ENCODE data around the gene AKAP11.

AKAP11 gene

GRCh38 chr13:42274386-42275097 lies 2.6 kb downstream of the AKAP11 start:
- no peak for DNase-seq

- no peak for DNase-seq
These were observed 3.1 kb downstream of the AKAP11 start for GRCh38 chr13:42275098-42275471.

DNA sequence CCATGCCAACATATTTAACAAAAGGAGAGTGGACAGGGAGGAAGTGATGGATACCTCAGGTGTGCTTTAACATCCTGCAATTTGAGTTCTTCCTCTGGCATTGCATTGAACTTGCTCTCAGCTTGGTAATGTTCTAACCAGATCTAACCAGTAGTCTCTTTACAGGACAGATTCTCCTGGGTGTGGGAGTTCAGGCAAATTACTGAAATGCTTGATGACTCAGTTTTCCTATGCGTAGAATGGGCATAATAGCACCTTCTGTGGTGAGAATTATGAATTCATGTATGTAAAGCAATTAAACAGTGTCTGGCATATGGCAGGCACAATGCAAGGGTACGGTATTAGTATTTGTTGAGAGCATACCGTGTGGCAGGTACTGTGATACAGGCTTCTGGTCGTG lies 3.6 kb downstream of the AKAP11 start:
- no peak for DNase-seq

DNA sequence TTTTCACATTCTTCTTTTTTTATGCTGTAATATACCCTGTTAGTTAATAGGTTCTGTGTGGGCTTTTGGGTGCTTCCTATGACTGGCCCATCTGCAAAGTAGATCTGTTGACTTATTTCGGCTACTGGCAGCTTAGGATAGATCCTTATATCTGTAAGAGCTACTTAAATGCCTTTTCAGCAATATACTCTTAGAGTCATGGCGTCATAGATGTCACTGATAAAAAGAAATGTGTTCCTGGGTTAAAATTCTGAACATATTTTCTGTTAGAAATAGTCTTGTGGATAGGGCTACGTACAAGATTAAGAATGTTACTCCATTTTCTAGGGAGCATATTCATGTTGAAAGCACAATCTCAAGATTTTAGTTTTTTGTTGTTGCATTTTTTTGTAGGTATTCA lies 4.7 kb downstream of the AKAP11 start:
- DNase-seq, result no peak

- no peak for DNase-seq
These were observed 5.8 kb downstream of the AKAP11 start for GRCh38 chr13:42277618-42278276.

DNA sequence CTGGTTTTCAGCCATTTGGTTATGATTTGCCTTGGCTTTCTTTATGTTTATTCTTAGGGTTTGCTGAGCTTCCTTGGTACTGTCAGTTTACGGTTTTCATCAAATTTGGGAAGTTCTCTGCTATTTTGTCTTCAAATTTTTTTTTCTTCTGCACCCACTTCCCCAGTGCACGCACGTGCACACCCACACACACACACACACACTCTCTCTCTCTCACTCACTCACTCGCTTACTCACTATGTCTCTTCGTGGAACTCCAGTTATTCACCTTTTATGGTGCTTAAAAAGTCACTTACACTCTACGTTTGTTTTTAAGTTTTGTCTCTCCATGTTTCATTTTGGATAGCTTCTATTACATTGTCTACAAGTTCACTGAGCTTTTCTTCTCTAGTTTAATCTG lies 7.1 kb downstream of the AKAP11 start:
- DNase-seq, result no peak

DNA sequence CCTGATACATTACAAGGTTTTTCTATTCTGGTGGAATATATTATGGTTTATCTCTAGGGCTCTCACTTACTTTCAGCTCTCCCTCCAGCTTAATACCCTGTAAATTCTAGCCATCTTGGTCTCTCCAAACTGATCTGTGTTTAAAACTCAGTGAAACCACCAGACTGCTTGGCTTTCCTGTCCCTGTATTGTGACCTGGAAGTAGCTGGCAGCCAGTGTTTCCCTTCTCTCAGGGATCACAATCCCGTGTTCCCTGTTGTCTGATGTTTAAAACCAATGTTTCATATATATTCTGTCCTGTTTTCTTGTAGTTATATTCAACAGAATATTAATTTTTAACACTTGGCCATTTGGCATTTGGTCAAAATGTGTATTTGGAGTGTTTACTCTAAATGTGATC lies 8.0 kb downstream of the AKAP11 start:
- DNase-seq, result no peak

GRCh38 chr13:42280537-42280936 lies 8.6 kb downstream of the AKAP11 start:
- no peak for DNase-seq

- DNase-seq, result no peak
These were observed 11.6 kb downstream of the AKAP11 start for GRCh38 chr13:42283574-42283973.

GRCh38 chr13:42284068-42284467 lies 12.1 kb downstream of the AKAP11 start:
- DNase-seq, result no peak

DNA sequence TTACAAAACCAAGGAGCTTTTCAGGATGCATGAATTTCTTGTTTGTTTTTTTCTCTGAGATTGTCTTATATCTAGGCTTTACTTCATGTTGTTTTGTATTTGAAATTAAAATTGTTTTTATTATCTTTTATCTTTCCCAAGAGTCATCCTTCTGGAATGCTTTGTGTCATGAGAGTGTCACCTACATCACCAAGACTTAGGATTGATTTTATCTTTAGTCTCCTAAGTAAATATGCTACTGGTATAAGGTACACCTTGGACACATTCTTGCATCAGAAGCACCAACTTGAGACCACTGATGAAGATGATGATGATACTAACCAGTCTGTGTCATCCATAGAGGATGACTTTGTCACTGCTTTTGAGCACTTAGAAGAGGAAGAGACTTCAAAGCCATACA lies 26.4 kb downstream of the AKAP11 start:
- DNase-seq, result no peak

- DNase-seq, result no peak
These were observed 33.6 kb downstream of the AKAP11 start for GRCh38 chr13:42305503-42305902.

GRCh38 chr13:42307461-42307860 lies 35.5 kb downstream of the AKAP11 start:
- DNase-seq, result no peak

GRCh38 chr13:42312817-42313431 lies 41.0 kb downstream of the AKAP11 start:
- DNase-seq, result no peak

- DNase-seq, result no peak
These were observed 46.6 kb downstream of the AKAP11 start for GRCh38 chr13:42318570-42318969.

DNA sequence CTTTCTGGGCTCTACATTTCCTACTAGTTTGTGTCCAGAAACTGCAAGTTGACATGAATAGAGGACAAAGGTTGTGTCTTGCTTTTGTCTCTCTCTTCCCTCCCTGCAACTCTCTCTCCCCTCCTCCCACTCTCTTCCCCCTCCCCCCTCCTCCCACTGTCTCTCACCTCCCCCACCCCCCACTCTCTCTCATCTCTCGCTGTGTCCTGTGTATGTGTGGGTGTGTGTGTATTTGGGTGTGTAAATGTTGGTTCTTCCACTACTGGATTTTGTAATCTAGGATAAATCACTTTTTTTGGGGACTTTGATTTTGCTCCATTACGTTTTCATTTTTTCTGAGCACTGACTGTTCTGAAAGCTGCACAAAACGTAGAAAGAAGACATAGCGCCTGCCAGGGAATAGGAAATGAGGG lies 48.4 kb downstream of the AKAP11 start:
- no peak for DNase-seq

GRCh38 chr13:42322806-42323205 lies 50.9 kb downstream of the AKAP11 start:
- no peak for DNase-seq

DNA sequence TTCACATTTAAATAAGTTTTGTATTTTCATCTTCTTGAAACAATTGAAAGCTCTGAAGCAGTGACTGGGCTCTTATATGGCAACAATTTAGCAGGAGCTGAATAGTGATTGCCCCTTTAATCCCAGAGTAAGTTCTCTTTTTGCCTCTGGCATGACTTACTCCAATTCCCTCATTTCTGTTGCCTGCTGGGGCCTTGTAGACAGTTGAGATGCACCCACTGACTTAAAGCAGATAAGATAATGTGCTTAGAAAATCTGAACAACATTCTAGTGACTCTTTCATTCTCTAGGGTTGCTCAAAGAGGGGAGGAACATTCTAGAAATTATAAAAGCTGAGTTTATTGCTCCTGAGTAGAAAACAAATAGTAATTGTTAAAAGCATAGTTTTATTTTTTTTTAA lies 52.8 kb downstream of the AKAP11 start:
- DNase-seq, result no peak

DNA sequence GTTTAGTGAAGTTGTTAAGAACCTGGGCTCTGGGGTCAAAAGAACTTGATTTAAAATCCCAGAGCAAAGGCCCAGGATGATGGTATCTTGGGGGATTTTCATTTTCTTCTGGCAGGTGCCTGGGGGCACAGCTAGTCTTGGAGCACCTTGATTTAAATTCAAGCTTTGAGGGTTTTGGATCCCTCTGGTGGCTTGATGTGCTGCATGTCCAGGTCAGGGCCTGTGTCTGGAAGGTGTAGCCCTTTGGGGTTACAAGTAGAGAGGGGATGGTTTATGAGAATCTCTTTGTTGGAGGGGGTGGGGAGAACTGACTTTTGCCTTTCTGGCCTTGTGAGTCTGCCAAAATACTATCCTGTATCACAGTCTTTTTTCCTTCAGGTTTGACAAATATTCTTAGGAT lies 55.8 kb downstream of the AKAP11 start:
- DNase-seq, result no peak

GRCh38 chr13:42328672-42329071 lies 56.7 kb downstream of the AKAP11 start:
- DNase-seq, result no peak

GRCh38 chr13:42329239-42329638 lies 57.3 kb downstream of the AKAP11 start:
- DNase-seq, result no peak

DNA sequence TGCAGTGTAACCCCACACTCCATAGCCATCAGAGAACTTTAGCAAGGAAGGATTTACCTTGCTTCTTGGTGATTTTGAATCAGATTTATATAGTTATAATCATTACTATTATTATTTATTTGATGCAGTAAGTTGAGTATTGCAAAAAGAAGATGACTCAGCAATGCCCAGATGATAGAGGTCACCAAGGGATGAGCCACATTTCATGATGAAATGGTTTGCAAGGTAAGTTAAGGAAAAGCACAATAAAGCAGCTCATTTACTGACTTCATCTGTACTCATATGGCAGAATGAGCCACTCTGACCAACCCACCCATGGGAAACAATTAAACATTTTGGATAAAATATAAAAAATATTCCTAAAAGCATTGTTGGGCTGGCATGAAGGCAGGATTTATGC lies 59.1 kb downstream of the AKAP11 start:
- no peak for DNase-seq

- no peak for DNase-seq
These were observed 61.8 kb downstream of the AKAP11 start for GRCh38 chr13:42333613-42334328.

DNA sequence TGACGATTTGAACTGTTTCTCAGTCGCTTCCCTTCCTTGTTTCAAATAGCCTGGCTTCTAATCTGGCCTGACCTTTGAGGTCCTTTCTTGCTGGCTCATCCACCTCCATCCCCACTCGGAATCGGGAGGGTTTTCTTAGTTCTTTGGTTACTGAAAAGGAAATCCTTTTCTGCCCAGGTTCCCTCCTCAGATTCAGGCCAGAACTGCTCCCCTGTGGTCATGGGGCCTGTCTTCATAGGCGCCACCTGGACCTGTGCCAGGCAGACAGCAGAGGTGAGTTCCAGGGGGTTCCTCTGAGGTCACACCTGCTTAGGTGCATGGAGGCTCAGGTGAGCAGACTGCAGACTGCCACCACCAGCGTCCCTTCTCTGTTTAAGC lies 62.4 kb downstream of the AKAP11 start:
- DNase-seq, result no peak

All from activated CD4-positive, alpha-beta T cell treated with anti-CD3 and anti-CD28 coated beads for 1 hour (primary cell).